Cardiac septum (tissue), 1 donor: ENCODE measurements around the gene RHOU. TPM values are rescaled to one million over a fixed set of nuclear protein-coding genes. Genes with fewer than 3 reads are reported as not detected.
"Not testable (repeated sequence)": the region's sequence is repeated elsewhere in the genome, so short reads cannot be mapped to it uniquely, and the experiment has no call there.

Experiments used
- DNase-seq: peaks from one replicate; pipeline ENCODE4 v3.0.0-alpha.2; 2020; ENCODE audit warnings: low spot score
- intact Hi-C: fragments of 100-400 bp; cut with DNase I; formaldehyde crosslinking; loops from one replicate; pipeline ENCODE4 v1.14.0; 2022
- long read RNA-seq: library from polyadenylated mRNA; unstranded; transcript quantifications from one replicate; pipeline ENCODE4 v2.0.0, GENCODE V29; 2021
- total RNA-seq: library from RNA; stranded (reverse); fragmentation: NEBNext Ultra II Directional; extraction: Animal tissue kit (Norgen Biotek cat#: 25700); gene quantifications from one replicate; pipeline ENCODE4 v1.2.1, GENCODE V29; 2021
- donor health status: DM: no; HTN: no; CAD: no.

The RHOU gene
- total RNA-seq: 3.8 TPM
- long read RNA-seq, full-length matches to known transcripts: 7 of 9 reads
- long read RNA-seq, partial matches to known transcripts: 0 of 9 reads
- long read RNA-seq, other reads (novel, unspliced or antisense): 2 of 9 reads

DNA sequence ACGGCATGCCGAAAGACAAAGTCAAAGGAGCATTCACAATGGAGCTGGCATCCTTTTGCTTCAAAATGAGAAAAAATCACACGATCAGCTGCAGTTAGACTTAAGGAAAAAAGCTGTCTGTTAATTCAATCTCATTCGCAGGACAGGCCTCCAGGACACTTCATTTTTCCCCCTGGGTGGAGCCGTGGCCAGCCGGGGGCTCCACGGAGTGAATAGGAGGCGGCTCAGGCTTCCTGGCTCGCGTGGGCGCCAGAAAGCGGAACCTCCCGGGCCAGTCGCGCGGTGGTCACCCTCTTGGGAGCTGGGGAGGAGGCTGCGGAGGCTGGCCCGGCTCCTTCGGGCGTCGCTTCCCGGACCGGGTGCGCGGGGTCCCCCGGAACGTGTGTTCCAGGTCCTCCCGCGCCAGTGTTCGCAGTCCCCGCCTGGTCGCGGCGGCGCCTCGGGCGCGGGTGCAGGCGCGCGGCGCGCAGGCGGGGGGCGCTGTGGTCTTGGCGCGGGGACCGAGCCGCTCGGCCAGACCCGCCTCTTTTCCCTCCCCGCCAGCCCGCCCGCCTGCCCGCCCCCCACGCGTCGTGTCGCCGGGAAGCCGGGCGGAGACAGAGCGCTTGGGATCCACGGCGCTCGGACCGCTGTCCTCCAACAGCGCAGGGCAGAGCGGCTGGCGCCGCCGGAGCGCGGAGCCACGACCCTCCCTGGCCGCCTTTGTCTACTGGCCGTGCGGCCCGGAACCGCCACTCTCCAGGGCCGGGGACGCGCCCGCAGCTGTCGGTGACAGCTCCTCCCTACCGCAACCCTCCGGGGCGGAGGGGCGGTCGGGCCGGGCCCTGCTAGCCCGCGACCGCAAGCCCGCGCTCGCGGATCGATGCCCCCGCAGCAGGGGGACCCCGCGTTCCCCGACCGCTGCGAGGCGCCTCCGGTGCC is at the start of gene RHOU:
RHOU (plus strand) TSS at position 599 of the 921 bp plus-strand sequence; CDS start at position 863, 264 bp downstream.
- peak; percentile 85 for DNase-seq
- intact Hi-C loops: loop anchor here (2.0 to 10.0 kb wide), 5 partner anchors 107 to 492 kb away; no protein-coding TSS in a partner anchor

DNA sequence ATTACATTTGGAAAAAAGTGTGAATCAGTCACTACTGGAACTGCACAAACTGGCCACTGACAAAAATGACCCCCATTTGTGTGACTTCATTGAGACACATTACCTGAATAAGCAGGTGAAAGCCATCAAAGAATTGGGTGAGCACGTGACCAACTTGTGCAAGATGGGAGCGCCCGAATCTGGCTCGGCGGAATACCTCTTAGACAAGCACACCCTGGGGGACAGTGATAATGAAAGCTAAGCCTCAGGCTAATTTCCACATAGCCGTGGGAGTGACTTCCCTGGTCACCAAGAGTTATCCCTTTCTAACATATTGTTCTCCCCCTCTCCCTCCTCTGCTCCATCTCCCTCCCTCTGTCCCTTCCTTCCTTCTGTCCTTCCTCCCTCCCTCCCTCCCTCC is 47.7 kb upstream of the RHOU start:
- no peak for DNase-seq
- intact Hi-C loops: no loop called here

DNA sequence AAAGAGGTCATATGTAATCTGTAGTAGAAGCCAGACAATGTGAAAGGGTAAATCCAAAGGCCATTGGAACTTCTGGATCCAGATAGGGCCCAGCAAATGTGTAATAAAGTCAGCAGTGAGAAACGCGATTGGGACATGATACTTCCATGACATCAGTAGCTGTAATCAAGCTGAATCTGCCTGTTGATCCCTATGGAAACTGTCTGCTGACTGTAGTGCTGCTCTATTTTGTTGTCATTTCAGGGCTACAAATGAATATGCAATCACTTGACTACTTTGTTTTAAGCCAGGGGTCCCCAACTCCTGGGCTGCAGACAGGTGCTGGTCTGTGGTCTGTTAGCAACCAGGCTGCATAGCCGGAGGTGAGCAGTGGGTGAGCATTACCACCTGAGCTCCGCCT is 46.0 kb upstream of the RHOU start:
- intact Hi-C loops: no loop called here
- no peak for DNase-seq

DNA sequence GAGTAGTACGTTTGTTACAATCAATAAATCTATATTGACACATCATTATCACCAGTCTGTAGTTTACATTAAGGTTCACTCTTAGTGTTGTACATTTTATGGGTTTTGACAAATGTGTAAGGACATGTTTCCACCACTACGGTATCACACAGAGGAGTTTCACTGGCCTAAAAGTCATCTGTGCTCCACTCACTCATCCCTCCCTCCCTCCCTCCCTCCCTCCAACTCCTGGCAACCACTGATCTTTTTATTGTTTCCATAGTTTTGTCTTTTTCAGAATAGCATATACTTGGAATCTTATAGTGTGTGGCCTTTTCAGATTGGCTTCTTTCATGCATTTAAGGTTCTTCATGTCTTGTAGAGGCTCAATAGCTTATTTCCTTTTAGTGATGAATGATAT is 44.1 kb upstream of the RHOU start:
- no peak for DNase-seq
- intact Hi-C loops: loop anchor here (5.0 kb wide), 1 partner anchor 536 kb away; no protein-coding TSS in a partner anchor

DNA sequence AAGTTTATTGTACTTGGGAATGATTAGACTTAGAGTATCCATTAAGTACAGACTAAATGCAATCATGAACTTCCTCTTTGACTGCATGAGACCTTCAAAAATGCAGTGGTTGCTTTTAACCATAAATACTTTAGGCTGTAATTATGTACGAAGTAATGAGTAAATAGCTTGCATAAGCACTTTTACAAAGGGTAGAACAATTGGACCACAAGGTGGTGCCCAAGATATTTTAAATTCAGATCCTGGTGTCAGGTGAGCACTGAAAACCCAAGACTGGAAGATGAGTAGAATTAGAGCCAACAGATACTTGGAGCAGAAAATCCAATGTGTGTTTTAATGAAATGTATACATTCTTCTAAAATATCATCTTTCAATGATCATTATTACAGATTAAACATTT is 43.4 kb upstream of the RHOU start:
- no peak for DNase-seq
- intact Hi-C loops: loop anchor here (5.0 kb wide), 1 partner anchor 535 kb away; no protein-coding TSS in a partner anchor

DNA sequence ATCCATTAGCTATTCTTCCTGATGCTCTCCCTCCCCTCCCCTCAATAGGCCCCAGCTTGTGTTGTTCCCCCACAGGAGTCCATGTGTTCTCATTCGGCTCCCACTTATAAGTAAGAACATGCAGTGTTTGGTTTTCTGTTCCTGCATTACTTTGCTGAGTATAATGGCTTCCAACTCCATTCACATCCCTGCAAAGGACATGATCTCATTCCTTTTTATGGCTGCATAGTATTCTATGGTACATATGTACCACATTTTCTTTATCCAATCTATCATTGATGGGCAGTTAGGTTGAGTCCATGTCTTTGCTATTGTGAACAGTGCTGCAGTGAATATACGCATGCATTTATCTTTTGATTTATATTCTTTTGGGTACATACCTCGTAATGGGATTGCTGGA is 40.8 kb upstream of the RHOU start:
- intact Hi-C loops: loop anchor here (5.0 kb wide), 1 partner anchor 533 kb away; no protein-coding TSS in a partner anchor
- DNase-seq: not testable (repeated sequence)

DNA sequence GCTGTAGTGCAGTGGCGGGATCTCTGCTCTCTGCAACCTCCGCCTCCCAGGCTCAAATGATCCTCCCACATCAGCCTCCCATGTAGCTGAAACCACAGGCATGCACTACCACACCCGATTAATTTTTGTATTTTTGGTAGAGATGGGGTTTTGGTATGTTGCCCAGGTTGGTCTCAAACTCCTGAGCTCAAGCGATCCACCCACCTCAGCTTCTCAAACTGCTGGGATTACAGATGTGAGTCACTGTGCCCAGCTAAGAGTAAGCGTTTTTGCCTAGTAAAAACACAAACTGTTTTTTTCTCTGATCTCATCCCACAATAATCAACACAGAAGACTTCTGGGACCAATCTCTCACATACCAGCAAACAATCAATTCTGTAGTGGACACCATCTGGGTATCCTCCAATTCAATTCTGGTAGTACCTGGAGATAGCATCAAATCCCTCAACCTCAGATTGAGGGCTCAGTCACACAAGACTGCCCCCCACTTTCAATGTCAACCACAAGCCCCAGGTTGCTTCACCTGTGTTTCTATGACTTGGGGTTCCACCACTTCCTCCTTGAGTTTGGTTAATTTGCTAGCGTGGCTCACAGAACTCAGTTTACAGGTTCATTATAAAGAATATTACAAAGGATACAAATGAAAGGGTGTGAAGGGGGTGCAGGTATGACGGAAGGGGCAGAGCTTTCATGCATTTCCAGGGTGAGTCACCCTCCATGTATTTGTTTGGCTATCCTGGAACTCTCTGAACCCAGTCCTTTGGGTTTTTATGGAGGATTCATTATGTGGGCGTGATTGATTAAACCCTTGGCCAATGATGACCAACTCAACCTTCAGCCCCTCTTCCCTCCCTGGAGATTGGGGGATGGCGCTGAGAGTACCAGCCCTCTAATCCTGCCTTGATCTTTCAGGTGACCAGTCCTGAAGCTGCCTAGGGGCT is 40.0 kb upstream of the RHOU start:
- no peak for DNase-seq
- intact Hi-C loops: no loop called here

DNA sequence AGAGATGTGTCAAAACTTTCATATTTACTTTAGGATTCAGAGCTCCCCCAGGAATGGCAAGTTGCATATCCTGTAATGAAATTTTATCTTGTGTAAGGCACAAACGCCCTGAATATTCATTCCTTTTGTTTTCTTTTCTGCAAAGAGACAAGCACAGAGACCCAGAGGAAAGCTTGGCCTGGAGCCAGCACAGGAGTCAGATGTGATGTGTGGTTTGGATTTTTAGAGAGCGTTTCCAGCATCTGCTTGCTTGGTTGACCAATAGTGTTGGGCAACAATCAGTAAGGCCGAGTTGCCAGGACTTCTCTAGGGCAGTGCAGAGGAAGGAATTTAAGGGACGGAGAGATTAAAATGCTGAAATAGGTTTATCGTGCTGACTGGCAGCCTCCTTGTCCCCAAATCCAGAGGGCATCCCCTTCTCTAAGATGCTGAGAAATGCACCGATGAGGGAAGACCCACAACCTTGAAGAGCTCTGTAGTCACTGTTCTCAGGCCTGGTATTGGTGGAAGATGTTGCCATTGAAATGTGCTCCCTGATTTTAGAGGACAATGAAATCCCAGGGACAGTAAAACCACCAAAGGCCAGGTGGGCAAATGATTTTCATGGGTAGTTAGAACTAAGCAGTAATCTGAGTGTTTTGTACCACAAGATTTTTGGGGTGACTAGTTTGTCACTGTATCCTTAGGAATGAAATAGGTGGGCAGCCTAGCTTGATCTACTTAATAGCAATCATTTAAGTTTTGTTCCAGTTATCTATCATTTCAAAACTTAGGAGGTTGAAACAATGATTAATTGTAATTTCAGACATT is 37.9 kb upstream of the RHOU start:
- no peak for DNase-seq
- intact Hi-C loops: no loop called here

DNA sequence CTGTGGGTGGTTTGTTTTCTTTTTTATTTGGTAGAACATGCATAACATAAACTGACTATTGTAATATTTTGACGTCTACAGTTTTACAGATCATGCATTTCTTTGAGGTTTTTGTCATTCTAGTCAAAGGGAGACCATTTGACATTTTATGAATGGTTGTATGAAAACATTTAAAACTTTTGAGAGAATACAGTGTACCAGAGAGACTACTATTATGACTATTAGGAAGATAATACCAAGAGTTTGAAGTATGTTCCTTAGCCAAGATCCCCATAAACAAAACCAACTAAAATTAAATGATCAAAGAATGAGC is 37.3 kb upstream of the RHOU start:
- no peak for DNase-seq

DNA sequence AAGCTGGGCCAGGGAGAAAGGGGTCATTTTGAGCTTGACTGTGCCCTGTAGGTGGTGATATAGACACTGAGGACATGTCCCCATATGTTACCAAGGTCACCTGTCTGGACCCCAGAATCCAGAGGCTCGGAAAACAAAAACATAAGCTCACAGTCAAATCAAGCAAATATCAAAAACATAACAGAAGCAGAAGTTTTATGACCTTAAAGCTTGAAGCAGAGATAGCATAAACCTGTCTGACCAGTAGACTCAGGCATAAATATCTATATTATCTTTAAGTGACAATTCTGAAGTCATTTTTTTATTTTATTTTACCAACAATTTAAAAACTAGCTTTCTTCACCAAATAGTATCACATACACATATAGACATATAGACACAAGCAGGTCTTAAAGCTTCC is 32.8 kb upstream of the RHOU start:
- intact Hi-C loops: no loop called here
- DNase-seq: no peak

More for the DNA sequence above, 37.3 kb upstream of the RHOU start:
- intact Hi-C loops: no loop called here

DNA sequence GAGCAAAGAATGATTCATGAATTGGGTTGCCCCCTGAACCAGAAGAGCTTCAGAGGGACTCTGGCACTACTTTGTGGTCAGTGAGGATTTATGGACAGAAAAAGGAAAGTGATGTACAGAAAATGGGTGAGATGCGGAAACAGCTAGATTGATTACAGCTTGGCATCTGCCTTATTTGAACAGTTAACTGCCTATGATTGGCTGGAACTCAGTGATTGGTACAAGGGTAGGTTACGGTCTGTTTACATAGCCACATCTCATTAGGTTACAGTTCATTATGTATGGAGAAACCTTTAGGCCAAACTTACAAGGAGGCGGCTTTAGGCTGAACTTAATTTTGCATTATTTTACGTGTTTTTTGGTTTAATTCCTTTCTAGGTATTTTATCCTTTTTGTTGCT is 29.0 kb upstream of the RHOU start:
- DNase-seq: no peak
- intact Hi-C loops: no loop called here

DNA sequence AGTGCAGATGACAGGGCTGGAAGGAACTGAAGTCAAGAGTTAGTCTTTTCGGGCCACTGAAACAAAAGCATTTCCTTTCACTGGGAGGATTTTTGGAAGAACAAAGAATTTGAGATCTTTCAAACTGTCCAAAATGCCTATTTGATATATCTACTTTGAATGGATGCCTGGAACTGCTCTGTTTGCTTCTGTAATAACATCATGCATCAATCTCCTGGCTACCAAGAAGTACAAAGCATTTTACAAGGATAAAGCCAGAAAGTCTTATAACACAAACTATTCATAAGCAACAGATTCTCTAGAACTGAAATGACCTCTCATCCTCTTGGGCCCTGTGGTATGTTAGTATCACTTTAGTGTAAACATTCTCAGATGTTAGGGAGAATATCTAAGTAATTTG is 18.2 kb upstream of the RHOU start:
- no peak for DNase-seq
- intact Hi-C loops: no loop called here

DNA sequence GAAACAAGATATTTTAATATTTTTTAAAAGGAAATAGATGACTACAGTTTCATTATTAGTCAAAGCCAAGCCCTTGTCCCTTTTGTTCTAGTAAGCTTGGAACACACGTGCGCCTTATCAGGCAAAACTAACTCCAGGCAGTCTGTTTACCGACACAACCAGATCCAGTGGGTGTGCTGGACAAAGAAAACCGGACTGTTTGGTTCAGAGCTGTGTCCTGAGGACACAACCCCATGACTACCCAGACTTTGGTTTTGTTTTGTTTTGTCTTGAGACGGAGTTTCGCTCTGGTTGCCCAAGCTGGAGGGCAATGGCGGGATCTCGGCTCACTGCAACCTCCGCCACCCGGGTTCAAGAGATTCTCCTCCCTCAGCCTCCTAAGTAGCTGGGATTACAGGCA is 13.9 kb upstream of the RHOU start:
- intact Hi-C loops: no loop called here
- DNase-seq: no peak

DNA sequence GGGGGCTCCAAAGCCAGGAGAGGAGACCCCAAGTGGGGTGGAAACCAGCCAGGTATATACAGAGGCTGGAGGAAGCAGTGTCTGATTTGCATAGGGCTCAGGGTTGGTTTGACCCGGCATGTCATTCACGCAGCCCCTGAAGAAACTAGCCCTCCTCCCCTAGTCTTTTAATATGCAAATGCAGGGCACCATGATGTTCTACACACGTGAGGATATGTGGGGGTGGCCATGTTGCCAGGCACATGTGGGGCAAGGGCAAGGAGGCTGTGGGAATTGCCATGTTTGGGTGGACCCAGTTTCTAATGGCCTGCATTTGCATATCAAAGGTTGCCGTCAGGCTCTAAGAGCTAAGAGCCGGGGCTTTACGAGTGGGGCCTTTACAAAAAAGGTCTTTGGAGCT is 12.0 kb upstream of the RHOU start:
- intact Hi-C loops: no loop called here

DNA sequence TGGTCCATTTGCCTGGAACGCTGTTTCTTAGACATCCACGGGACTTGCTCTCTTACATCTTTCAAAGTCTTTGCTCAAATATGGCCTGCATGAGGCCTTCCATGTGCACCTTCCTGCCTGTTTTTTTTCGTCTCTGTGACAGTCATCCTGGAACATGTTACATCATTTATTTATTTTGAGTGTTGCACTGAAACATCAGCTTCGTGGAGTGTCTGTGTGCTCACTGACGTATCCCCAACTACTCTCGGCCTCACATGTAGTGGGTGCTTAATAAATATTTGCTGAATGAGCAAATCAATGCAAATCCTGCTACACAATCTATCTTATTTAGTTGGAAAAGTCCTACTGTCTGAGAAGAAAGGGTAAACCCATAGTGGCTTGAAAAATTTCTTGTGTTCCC is 11.4 kb upstream of the RHOU start:
- intact Hi-C loops: no loop called here
- no peak for DNase-seq

More for the DNA sequence above, 12.0 kb upstream of the RHOU start:
- DNase-seq: no peak

DNA sequence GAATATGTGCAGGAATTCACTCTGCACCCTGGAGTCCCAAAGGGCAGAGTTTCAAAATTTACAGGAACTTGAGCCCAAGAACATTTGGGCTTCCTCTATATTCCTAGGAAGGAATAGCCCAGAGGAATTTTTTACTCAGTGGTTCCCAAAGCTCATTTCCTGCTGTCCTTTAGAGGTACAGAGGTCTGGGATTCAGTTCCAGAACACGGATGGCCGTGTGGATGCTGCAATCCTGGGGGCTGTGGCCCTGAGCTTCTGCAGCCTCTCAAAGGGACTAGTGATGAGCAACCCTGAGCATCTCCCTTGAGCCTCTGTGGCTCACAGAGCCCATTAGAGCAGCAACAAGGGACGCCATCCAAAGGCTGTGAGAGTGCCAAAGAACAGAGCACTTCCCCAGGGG is 10.1 kb upstream of the RHOU start:
- DNase-seq: no peak
- intact Hi-C loops: no loop called here

DNA sequence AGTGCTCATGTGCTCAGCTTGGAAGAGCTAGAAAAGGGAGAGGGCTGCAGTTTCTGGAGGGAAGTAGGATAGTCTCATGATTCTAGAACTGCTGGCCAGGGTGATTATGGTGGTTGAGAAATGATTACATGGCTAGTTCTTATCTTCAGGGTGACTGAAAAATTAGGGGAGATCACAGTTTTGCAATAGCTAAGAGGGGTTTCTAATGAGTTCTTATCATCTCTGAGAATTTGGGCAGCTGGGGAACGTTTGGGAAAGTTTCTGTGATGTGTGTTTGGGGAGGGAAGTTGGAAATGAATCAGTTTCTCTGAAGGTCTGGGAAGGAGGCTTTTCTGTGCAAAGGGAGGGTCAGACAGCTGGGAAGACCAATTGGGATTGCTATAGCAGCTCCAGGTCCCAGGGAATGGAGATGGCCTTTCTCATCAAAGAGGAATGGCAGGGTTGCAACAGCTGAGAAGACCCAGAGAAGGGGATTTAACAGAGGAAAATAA is 7.6 kb upstream of the RHOU start:
- intact Hi-C loops: no loop called here

DNA sequence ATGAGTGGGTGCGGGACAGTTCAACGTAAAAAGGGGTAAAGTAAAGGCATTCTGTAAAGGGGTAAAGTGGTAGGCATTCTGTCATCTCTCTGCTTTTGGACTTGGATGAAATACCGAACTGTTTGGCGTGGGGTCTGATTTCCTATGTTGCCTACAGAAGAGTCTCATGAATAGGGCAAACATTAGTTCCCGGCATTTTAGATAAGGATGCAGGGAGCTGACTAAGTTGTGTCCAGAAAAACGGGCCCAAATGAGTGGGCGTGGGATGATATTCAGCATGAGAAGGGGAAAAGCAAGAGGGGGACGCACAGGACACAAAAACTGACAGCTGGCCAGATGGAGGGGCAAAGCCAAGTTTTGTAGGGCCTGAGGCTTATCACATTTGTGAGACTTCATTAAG is 2.9 kb upstream of the RHOU start:
- intact Hi-C loops: loop anchor here (10.0 kb wide), 1 partner anchor 332 kb away; no protein-coding TSS in a partner anchor
- DNase-seq: no peak

More for the DNA sequence above, 7.6 kb upstream of the RHOU start:
- no peak for DNase-seq

DNA sequence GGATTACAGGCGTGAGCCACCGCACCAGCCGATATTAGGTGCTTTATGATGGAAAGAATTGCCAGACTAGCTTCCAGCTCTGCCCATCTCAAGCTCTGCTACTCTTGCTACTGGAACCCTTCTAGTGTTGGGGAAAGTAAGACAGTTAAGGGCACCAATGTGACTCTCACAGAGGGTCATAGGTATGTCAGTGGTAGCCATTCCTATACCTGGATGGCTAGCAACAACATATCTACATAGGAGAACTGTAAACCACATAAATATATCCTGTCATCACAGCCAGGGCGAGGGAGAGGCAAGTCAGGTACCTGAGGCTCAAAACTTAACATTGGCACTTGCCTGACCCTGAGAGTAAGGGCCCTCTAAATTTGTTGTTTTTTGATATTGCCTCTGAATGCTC is 1.7 kb upstream of the RHOU start:
- intact Hi-C loops: loop anchor here (10.0 kb wide), 1 partner anchor 331 kb away; no protein-coding TSS in a partner anchor
- DNase-seq: no peak
